Gastroesophageal sphincter (tissue), 3 donors: ENCODE data around the gene BUD31.
"Not testable (repeated sequence)": the region's sequence is repeated elsewhere in the genome, so short reads cannot be mapped to it uniquely, and the experiment has no call there.

ENCODE experiments used
- CTCF ChIP-seq, 4 experiments: fragments of 200-600 bp in 2 of 4; fragments of 450-650 bp in 2 of 4; sonication (generic) in 1 of 4; IDR thresholded peaks; one replicate each; pipeline ENCODE4 v1.5.1; 2017 to 2019; ENCODE audit warnings: antibody characterized with exemption in 4 of 4, mild to moderate bottlenecking in 2 of 4, moderate library complexity in 2 of 4
- POLR2A ChIP-seq, 2 donors: fragments of 450-650 bp; IDR thresholded peaks; one replicate each; pipeline ENCODE4 v1.6.1; 2017; ENCODE audit warnings: antibody characterized with exemption in 2 of 2, mild to moderate bottlenecking in 2 of 2, moderate library complexity in 1 of 2

GRCh38 chr7:99387239-99387635, 21.5 kb upstream of the BUD31 start:
- TF ChIP-seq POLR2A, CTCF (IDR thresholded peaks at IDR 0.05): not testable (repeated sequence)
